Smooth muscle cell (in vitro differentiated cells): ENCODE data around the gene FBXL15. TPM values are rescaled to one million over a fixed set of nuclear protein-coding genes. Genes with fewer than 3 reads are reported as not detected.

Source experiments
- DNase-seq: peaks from one replicate; lab custom pipeline; 2025; ENCODE audit not compliant: unreplicated experiment; lab: John Stamatoyannopoulos, UW
- H2AFZ ChIP-seq: fragments of 200-600 bp; sonication (generic); 2 replicates; pipeline ENCODE4 v1.6.0; 2016; ENCODE audit warnings: antibody characterized with exemption, low read depth, mild to moderate bottlenecking
- H3F3A ChIP-seq: fragments of 200-600 bp; sonication (generic); 2 replicates; pipeline ENCODE4 v1.6.0; 2017; ENCODE audit warnings: antibody characterized with exemption, low read depth
- H3K27ac ChIP-seq: fragments of 200-600 bp; sonication (generic); 2 replicates; pipeline ENCODE4 v1.5.1; 2016; ENCODE audit warnings: low read depth, mild to moderate bottlenecking
- H3K27me3 ChIP-seq: fragments of 200-600 bp; sonication (generic); 2 replicates; pipeline ENCODE4 v1.6.1; 2016; ENCODE audit warnings: low read depth, mild to moderate bottlenecking
- H3K36me3 ChIP-seq: fragments of 200-600 bp; sonication (generic); 2 replicates; pipeline ENCODE4 v1.5.1; 2016; ENCODE audit warnings: low read depth
- H3K4me1 ChIP-seq: fragments of 200-600 bp; sonication (generic); 2 replicates; pipeline ENCODE4 v1.5.1; 2016; ENCODE audit warnings: low read depth
- H3K4me2 ChIP-seq: fragments of 200-600 bp; sonication (generic); 2 replicates; pipeline ENCODE4 v1.6.0; 2016; ENCODE audit warnings: mild to moderate bottlenecking
- H3K4me3 ChIP-seq: fragments of 200-600 bp; sonication (generic); 2 replicates; pipeline ENCODE4 v1.5.1; 2016; ENCODE audit warnings: mild to moderate bottlenecking
- H3K79me2 ChIP-seq: fragments of 200-600 bp; sonication (generic); 2 replicates; pipeline ENCODE4 v1.6.0; 2016; ENCODE audit warnings: low read depth, mild to moderate bottlenecking
- H3K9ac ChIP-seq: fragments of 200-600 bp; sonication (generic); 2 replicates; pipeline ENCODE4 v1.6.0; 2016; ENCODE audit warnings: low read depth
- H3K9me3 ChIP-seq: fragments of 200-600 bp; sonication (generic); replicated peaks from 2 replicates; pipeline ENCODE4 v1.5.1; 2016; ENCODE audit warnings: low read depth
- H4K20me1 ChIP-seq: fragments of 200-600 bp; sonication (generic); 2 replicates; pipeline ENCODE4 v1.6.0; 2016; ENCODE audit warnings: low read depth
- CTCF ChIP-seq: fragments of 200-600 bp; sonication (generic); IDR thresholded peaks from 2 replicates; pipeline ENCODE4 v1.5.1; 2017; ENCODE audit warnings: borderline replicate concordance, mild to moderate bottlenecking, antibody characterized with exemption; ENCODE audit not compliant: insufficient read depth, poor library complexity, severe bottlenecking
- WGBS: methylation state at CpG from one replicate; pipeline ENCODE4 v1.1.7; 2016; ENCODE audit warnings: low lambda C conversion rate; 5-methylcytosine and 5-hydroxymethylcytosine counted together
- polyA plus RNA-seq: library from polyadenylated mRNA; unstranded; fragments of >200 nt; fragmentation: Nextera tagmentation; extraction: Ambion mirVana; gene quantifications from 2 replicates; pipeline ENCODE4 v1.2.1, GENCODE V29; 2016
- total RNA-seq: library from RNA; depleted of rRNA; stranded (reverse); fragments of >200 nt; gene quantifications from 2 replicates; pipeline ENCODE4 v1.2.3, GENCODE V29; 2014

FBXL15 gene
- total and polyA plus RNA-seq, 2 experiments from 2014 or later: 8.2 to 29.0 TPM

DNA sequence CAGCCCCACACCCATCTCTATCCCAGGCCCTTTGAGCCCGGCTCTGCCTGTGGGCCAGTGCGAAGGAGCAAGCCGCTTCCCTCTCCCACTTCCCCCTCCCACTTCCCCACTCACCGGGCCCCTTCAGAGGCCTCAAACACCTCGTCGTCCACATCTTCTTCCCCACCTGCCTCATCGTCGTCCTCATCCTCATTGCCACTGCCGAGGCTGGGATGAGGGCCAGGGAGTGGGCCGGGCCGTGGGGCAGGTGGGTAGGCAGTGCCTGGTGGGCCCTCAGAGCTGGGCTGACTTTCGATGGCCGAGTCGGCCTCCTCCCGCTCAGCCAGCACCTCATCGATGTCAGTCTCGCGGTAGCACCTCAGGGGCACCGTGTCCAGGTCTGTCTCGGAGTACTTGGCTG lies 5.9 kb upstream of the FBXL15 start:
- H3F3A ChIP-seq: no peaks in the 10 kb centered on the region
- no peak overlapping the region for H3K27ac ChIP-seq
- H2AFZ ChIP-seq: no peak overlapping the region
- H3K4me1 ChIP-seq: peaks cover 35% of the 10 kb centered on the region
- H3K27me3 ChIP-seq: peaks cover 23% of the 10 kb centered on the region
- TF ChIP-seq CTCF: no peak
- no peak overlapping the region for H3K4me2 ChIP-seq
- no peaks in the 10 kb centered on the region for H3K79me2 ChIP-seq
- WGBS: 86% methylated on average over 20 of the region's 20 CpGs
- DNase-seq: no peak
- H3K36me3 ChIP-seq: no peaks in the 10 kb centered on the region
- H4K20me1 ChIP-seq: no peaks in the 10 kb centered on the region
- no peak overlapping the region for H3K9ac ChIP-seq
- H3K4me3 ChIP-seq: no peak overlapping the region
- no peaks in the 10 kb centered on the region for H3K9me3 ChIP-seq

DNA sequence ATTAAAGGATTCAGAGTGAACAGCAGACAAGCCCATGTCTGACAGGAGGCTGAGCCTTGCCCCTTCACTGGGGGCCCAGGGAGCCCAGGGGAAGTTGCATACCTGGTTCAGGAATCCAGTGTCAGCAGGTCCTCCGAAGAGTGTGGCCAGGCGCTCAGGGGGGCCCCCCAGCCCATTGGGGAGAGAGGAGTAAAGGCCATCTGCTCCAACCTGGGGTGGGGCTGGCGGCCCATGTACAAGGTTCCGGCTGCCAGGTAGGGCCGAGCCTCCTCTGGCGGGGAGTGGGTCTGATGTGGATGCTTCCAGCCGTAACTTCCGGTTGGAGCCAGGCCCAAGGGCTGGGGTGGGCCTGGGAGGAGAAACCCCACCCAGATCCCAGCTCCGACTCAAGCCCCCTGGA lies 4.4 kb upstream of the FBXL15 start:
- Histone ChIP-seq H3K9me3 (no peaks in the 10 kb centered on the region), H3K27ac (no peak overlapping the region), H3K36me3 (no peaks in the 10 kb centered on the region), H3K4me2 (no peak overlapping the region), H3K79me2 (no peaks in the 10 kb centered on the region), H3K27me3 (peaks cover 23% of the 10 kb centered on the region), H3K4me3 (no peak overlapping the region), H4K20me1 (no peaks in the 10 kb centered on the region), H3F3A (no peaks in the 10 kb centered on the region), H2AFZ (no peak overlapping the region), H3K4me1 (peaks cover 28% of the 10 kb centered on the region), H3K9ac (no peak overlapping the region)
- DNase-seq: no peak
- 82% methylated on average over 9 of the region's 9 CpGs for WGBS
- TF ChIP-seq CTCF: no peak

GRCh38 chr10:102416695-102417094 lies 3.9 kb upstream of the FBXL15 start:
- H3K27ac ChIP-seq: no peak overlapping the region
- no peaks in the 10 kb centered on the region for H4K20me1 ChIP-seq
- 85% methylated on average over 17 of the region's 20 CpGs for WGBS
- no peaks in the 10 kb centered on the region for H3K36me3 ChIP-seq
- H3K4me3 ChIP-seq: no peak overlapping the region
- no peak overlapping the region for H3K4me2 ChIP-seq
- no peak for TF ChIP-seq CTCF
- peaks cover 23% of the 10 kb centered on the region for H3K27me3 ChIP-seq
- H3F3A ChIP-seq: no peaks in the 10 kb centered on the region
- peaks cover 28% of the 10 kb centered on the region for H3K4me1 ChIP-seq
- DNase-seq: no peak
- no peak overlapping the region for H3K9ac ChIP-seq
- H3K9me3 ChIP-seq: no peaks in the 10 kb centered on the region
- no peak overlapping the region for H2AFZ ChIP-seq
- H3K79me2 ChIP-seq: no peaks in the 10 kb centered on the region

- no peaks in the 10 kb centered on the region for H3K9me3 ChIP-seq
- no peak for TF ChIP-seq CTCF
- H3K27me3 ChIP-seq: peaks cover 23% of the 10 kb centered on the region
- H3K79me2 ChIP-seq: peaks cover 5% of the 10 kb centered on the region
- no peak within 1 kb of the TSS for H3K9ac ChIP-seq
- H3K4me3 ChIP-seq: peak within 1 kb of the TSS; percentile 86
- peak within 1 kb of the TSS; percentile 98 for H3K4me2 ChIP-seq
- H2AFZ ChIP-seq: no peak within 1 kb of the TSS
- H3K36me3 ChIP-seq: no peaks in the 10 kb centered on the region
- H3F3A ChIP-seq: peaks cover 11% of the 10 kb centered on the region
- 5% methylated on average over 29 of the region's 45 CpGs for WGBS
- no peak for DNase-seq
- H3K27ac ChIP-seq: no peak within 1 kb of the TSS
- H3K4me1 ChIP-seq: peaks cover 32% of the 10 kb centered on the region
- H4K20me1 ChIP-seq: peaks cover 9% of the 10 kb centered on the region
Measured at GRCh38 chr10:102418622-102419268, 1.9 kb upstream of the FBXL15 start, which contains the start of gene PSD. PSD (minus strand) TSS chr10:102418785; CDS start chr10:102417038, 1,747 bp downstream.
